Body of pancreas (tissue), 4 donors: ENCODE data around the gene HS3ST6. TPM values are rescaled to one million over a fixed set of nuclear protein-coding genes. Genes with fewer than 3 reads are reported as not detected.

Source experiments
- ATAC-seq: fragments of 150-250 bp; one replicate; pipeline ENCODE4 v1.9.1; 2016
- DNase-seq, 4 donors: peaks; one replicate each; pipeline ENCODE4 v3.0.0-alpha.2; 2019
- H3K27ac ChIP-seq, 4 donors: fragments of 200-600 bp; sonication (generic); 1 replicate in 3 of 4; 2 replicates in 1 of 4; pipeline versions ENCODE4 v1.5.1 to v1.6.1; 2016 to 2019; ENCODE audit warnings: mild to moderate bottlenecking in 1 of 4, mixed read lengths in 1 of 4, moderate library complexity in 1 of 4
- H3K27me3 ChIP-seq, 2 donors: fragments of 200-600 bp; sonication (generic); one replicate each; pipeline ENCODE4 v1.6.0; 2016; ENCODE audit warnings: mild to moderate bottlenecking in 1 of 2
- H3K36me3 ChIP-seq, 2 donors: fragments of 200-600 bp; sonication (generic); replicated peaks in 1 of 2; 2 replicates each; pipeline ENCODE4 v1.5.1; 2016; ENCODE audit warnings: low read depth in 2 of 2; ENCODE audit not compliant: insufficient read depth in 1 of 2
- H3K4me1 ChIP-seq: fragments of 200-600 bp; sonication (generic); one replicate; pipeline ENCODE4 v1.6.0; 2016
- H3K4me3 ChIP-seq, 2 donors: fragments of 200-600 bp; sonication (generic); 1 replicate in 1 of 2; 2 replicates in 1 of 2; pipeline ENCODE4 v1.5.1; 2016 to 2019
- H3K9me3 ChIP-seq, 3 donors: fragments of 200-600 bp; sonication (generic); 1 replicate in 2 of 3; 2 replicates in 1 of 3; pipeline ENCODE4 v1.5.1; 2016
- CTCF ChIP-seq, 7 experiments: fragments of 450-650 bp in 4 of 7; fragments of 200-600 bp in 3 of 7; sonication (generic) in 3 of 7; IDR thresholded peaks; one replicate each; pipeline ENCODE4 v1.5.1; 2016 to 2019; ENCODE audit warnings: antibody characterized with exemption in 7 of 7
- POLR2A ChIP-seq, 3 donors: fragments of 450-650 bp; IDR thresholded peaks; one replicate each; pipeline ENCODE4 v1.6.1; 2016; ENCODE audit warnings: antibody characterized with exemption in 3 of 3, mild to moderate bottlenecking in 2 of 3
- WGBS, 2 donors: methylation state at CpG; one replicate each; pipeline ENCODE4 v1.1.5; 2017; 5-methylcytosine and 5-hydroxymethylcytosine counted together
- intact Hi-C: fragments of 100-400 bp; cut with DNase I; formaldehyde crosslinking; loops from one replicate; pipeline ENCODE4 v1.15.1; 2023
- total RNA-seq, 2 donors: library from RNA; depleted of rRNA; stranded (reverse); fragments of >200 nt; gene quantifications; one replicate each; pipeline ENCODE4 v1.1.0, GENCODE V29; 2016

Gene HS3ST6
- total RNA-seq, 2 donors from 2014 or later: not detected

GRCh38 chr16:1911467-1912214, 6.6 kb downstream of the HS3ST6 start:
- DNase-seq (no peak), ATAC-seq (no peak)
- 93 to 94% methylated on average over 15 to 52 of the region's 59 CpGs for WGBS, 2 donors
- intact Hi-C loops: no loop called here
- TF ChIP-seq CTCF (IDR thresholded peaks at IDR 0.05) (no peak), POLR2A (IDR thresholded peaks at IDR 0.05) (no peak)
- no peaks in the 10 kb centered on the region for H3K36me3 ChIP-seq
- H3K27me3 ChIP-seq: peaks cover 0 to 2% of the 10 kb centered on the region in 2 donors
- no peak overlapping the region for H3K4me3 ChIP-seq
- no peaks in the 10 kb centered on the region for H3K9me3 ChIP-seq
- peaks cover 13% of the 10 kb centered on the region for H3K4me1 ChIP-seq
- no peak overlapping the region for H3K27ac ChIP-seq

- no peaks in the 10 kb centered on the region for H3K27me3 ChIP-seq
- H3K9me3 ChIP-seq: no peaks in the 10 kb centered on the region
- H3K27ac ChIP-seq: no peak overlapping the region
- no peak for DNase-seq
- H3K36me3 ChIP-seq: no peaks in the 10 kb centered on the region
- WGBS, 2 donors: 80 to 85% methylated on average over 6 to 18 of the region's 18 CpGs
- H3K4me3 ChIP-seq: no peak overlapping the region
- ATAC-seq: no peak
- TF ChIP-seq POLR2A (IDR thresholded peaks at IDR 0.05): no peak
- TF ChIP-seq CTCF (IDR thresholded peaks at IDR 0.05): no peak
- intact Hi-C loops: no loop called here
- H3K4me1 ChIP-seq: peaks cover 13% of the 10 kb centered on the region
Observed at GRCh38 chr16:1909561-1910231, 8.5 kb downstream of the HS3ST6 start.

- no peak for DNase-seq
- Histone ChIP-seq H3K4me1 (peaks cover 11% of the 10 kb centered on the region), H3K27ac (no peak overlapping the region), H3K9me3 (no peaks in the 10 kb centered on the region), H3K36me3 (no peaks in the 10 kb centered on the region), H3K4me3 (no peak overlapping the region), H3K27me3 (no peaks in the 10 kb centered on the region)
- intact Hi-C loops: no loop called here
- WGBS, 2 donors: 68 to 75% methylated on average over 6 to 9 of the region's 9 CpGs
- ATAC-seq: no peak
- TF ChIP-seq POLR2A (IDR thresholded peaks at IDR 0.05) (no peak), CTCF (IDR thresholded peaks at IDR 0.05) (no peak)
Observed at GRCh38 chr16:1908983-1909382, 9.2 kb downstream of the HS3ST6 start.

- Histone ChIP-seq H3K4me1 (peaks cover 3% of the 10 kb centered on the region), H3K27me3 (no peaks in the 10 kb centered on the region), H3K36me3 (no peaks in the 10 kb centered on the region), H3K9me3 (no peaks in the 10 kb centered on the region), H3K4me3 (no peak overlapping the region), H3K27ac (no peak overlapping the region)
- 73% methylated on average over 17 of the region's 17 CpGs; no CpG with 5 or more reads in 1 of the 2 donors for WGBS, 2 donors
- intact Hi-C loops: no loop called here
- DNase-seq (no peak), ATAC-seq (no peak)
- TF ChIP-seq CTCF (IDR thresholded peaks at IDR 0.05): no peak
- no peak for TF ChIP-seq POLR2A (IDR thresholded peaks at IDR 0.05)
Observed at GRCh38 chr16:1908184-1908583, 10.0 kb downstream of the HS3ST6 start.
